Activated naive CD4-positive, alpha-beta T cell treated with anti-CD3 and anti-CD28 coated beads, Interleukin-2, amount 50 U/mL, for 72 hours (primary cell): ENCODE measurements around the gene PRCP. TPM values are rescaled to one million over a fixed set of nuclear protein-coding genes. Genes with fewer than 3 reads are reported as not detected.
A peak's percentile ranks its signal among the peaks of the same experiment; 100 is the strongest.
"Not testable (repeated sequence)": the region's sequence is repeated elsewhere in the genome, so short reads cannot be mapped to it uniquely, and the experiment has no call there.

ENCODE experiments used
- ATAC-seq, 2 donors: fragments of 150-1000 bp; cut with Tn5 transposase; 2 replicates each; pipeline ENCODE4 v1.10.0; 2021; ENCODE audit warnings: mild to moderate bottlenecking in 2 of 2, moderate library complexity in 2 of 2
- DNase-seq, 2 donors: peaks; one replicate each; pipeline ENCODE4 v3.0.0; 2021 to 2022; ENCODE audit warnings: low spot score in 2 of 2
- H3K27ac Mint-ChIP-seq, 2 donors: one replicate each; pipeline ENCODE4 v1.8.0; 2022; ENCODE audit warnings: mild to moderate bottlenecking in 2 of 2, mixed read lengths in 2 of 2
- H3K36me3 Mint-ChIP-seq, 2 donors: one replicate each; pipeline ENCODE4 v1.8.0; 2022; ENCODE audit warnings: mixed read lengths in 2 of 2
- H3K9me3 Mint-ChIP-seq, 2 donors: one replicate each; pipeline ENCODE4 v1.8.0; 2022; ENCODE audit warnings: mixed read lengths in 2 of 2
- total RNA-seq, 2 donors: library from RNA; stranded (reverse); gene quantifications; one replicate each; pipeline ENCODE4 v1.2.3, GENCODE V29; 2022

Gene PRCP
- total RNA-seq, 2 donors from 2014 or later, result 27.8 to 30.0 TPM

GRCh38 chr11:82863209-82863608 lies 37.0 kb downstream of the PRCP start:
- Mint-ChIP-seq H3K9me3 (no peaks in the 10 kb centered on the region), H3K36me3 (no peaks in the 10 kb centered on the region), H3K27ac (no peak overlapping the region)
- peak in 1 of 2 donors; percentile 34 for ATAC-seq
- DNase-seq, result no peak

DNA sequence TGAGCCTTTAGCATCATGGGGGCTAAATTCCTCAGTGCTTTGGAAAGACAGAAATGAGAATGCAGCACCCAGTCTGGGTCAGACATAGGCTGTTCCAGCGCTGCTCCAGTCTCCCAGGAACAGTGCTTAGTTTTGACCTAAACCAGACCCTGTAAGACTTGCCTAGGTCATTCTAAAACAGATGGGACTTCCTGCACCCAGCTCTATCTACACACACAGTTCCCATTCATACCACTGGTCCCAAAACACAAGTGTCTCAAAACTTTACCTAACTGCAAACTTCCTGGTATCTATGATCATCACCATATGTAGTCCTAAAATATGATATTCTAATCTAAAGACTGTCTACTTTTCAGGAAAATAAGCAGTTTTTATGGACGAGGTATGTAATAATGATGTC lies 37.9 kb downstream of the PRCP start:
- no peak for DNase-seq
- ATAC-seq, result no peak
- Mint-ChIP-seq H3K36me3 (no peaks in the 10 kb centered on the region), H3K9me3 (no peaks in the 10 kb centered on the region), H3K27ac (no peak overlapping the region)

GRCh38 chr11:82859750-82860149 lies 40.5 kb downstream of the PRCP start:
- Mint-ChIP-seq H3K27ac (no peak overlapping the region), H3K9me3 (no peaks in the 10 kb centered on the region), H3K36me3 (peaks cover 0 to 5% of the 10 kb centered on the region in 2 donors)
- no peak for DNase-seq
- no peak for ATAC-seq

DNA sequence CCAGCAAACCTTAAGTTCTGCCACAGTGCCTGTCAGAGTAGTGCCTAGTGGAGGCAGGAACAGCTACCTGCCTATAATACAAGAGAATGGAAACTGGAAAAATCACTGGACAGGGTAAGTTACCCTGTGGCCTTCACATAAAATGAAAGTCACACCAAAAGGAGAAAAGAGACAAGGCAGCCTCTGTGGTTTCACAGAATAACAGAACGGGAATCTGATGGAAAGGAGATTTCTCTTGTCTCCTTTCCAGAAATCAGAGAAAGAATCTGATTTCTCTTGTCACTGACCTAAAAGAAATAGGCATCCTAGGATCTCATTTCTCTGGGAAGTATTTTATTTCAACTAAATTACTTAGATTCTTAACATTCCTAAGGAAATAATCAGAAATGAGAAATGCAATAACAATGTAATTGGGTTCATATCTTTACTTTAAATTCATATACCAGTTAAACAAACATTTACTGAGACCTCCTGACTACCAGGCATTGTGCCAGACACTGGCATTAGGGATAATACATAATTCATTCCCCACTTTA lies 41.6 kb downstream of the PRCP start:
- no peak for DNase-seq
- peaks cover 0 to 10% of the 10 kb centered on the region in 2 donors for H3K36me3 Mint-ChIP-seq
- no peaks in the 10 kb centered on the region for H3K9me3 Mint-ChIP-seq
- ATAC-seq, result no peak
- H3K27ac Mint-ChIP-seq, result no peak overlapping the region

DNA sequence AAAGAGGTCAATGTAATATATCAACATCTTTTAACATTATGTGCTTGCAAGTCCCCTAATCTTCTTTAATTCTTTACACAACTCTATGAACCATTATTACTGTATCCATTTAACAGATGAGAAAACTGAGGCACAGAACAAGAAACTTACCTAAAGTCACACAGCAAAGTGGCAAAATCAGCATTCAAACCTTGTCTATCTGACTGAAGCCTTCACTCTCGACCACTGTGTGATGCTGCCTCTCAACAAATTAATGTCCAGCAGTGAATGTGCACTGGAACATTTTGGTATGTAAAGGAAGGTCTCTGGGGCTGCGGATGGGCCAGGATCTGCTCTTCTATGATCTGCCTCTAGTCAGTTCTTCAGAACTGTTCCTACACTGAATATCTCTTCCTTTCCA lies 42.1 kb downstream of the PRCP start:
- ATAC-seq (no peak), DNase-seq (no peak)
- Mint-ChIP-seq H3K36me3 (peaks cover 0 to 10% of the 10 kb centered on the region in 2 donors), H3K27ac (no peak overlapping the region), H3K9me3 (no peaks in the 10 kb centered on the region)

DNA sequence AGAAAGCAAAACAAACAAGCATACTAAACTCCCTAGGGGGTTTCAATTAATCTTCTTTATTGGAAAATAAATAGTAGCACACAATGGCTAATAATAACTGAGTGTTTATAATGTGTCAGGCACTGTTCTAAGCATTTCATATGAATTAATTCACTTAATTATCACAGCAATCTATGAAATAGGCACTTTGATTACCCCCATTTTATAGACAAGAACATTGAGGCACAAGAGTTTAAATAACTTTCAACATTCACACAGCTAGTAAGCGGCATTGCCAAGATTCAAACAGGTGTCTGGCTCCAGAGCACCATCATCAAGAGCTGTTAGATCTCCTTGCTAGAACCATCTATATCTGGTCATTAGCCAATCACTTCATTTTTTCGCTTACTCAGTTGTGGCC lies 43.1 kb downstream of the PRCP start:
- DNase-seq (no peak), ATAC-seq (no peak)
- H3K9me3 Mint-ChIP-seq, result no peaks in the 10 kb centered on the region
- H3K36me3 Mint-ChIP-seq, result peaks cover 0 to 10% of the 10 kb centered on the region in 2 donors
- H3K27ac Mint-ChIP-seq, result no peak overlapping the region

DNA sequence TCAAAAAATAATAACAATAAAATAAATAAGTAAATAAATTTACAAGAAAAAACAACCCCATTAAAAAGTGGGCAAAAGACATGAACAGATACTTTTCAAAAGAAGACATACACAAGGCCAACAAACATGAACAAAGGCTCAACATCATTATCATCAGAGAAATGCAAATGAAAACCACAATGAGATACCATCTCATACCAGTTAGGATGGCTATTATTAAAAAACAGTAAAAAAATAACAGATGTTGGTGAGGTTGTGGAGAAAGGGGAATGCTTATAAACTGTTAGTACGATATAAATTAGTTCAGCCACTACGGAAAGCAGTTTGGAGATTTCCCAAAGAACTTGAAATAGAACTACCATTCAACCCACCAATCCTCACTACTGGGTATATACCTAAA lies 44.6 kb downstream of the PRCP start:
- no peak for DNase-seq
- ATAC-seq, result no peak
- Mint-ChIP-seq H3K36me3 (peaks cover 0 to 10% of the 10 kb centered on the region in 2 donors), H3K9me3 (no peaks in the 10 kb centered on the region), H3K27ac (no peak overlapping the region)

GRCh38 chr11:82854916-82855315 lies 45.3 kb downstream of the PRCP start:
- not testable (repeated sequence) for H3K27ac Mint-ChIP-seq, H3K9me3 Mint-ChIP-seq, ATAC-seq, DNase-seq
- H3K36me3 Mint-ChIP-seq, result peaks cover 0 to 10% of the 10 kb centered on the region in 2 donors

DNA sequence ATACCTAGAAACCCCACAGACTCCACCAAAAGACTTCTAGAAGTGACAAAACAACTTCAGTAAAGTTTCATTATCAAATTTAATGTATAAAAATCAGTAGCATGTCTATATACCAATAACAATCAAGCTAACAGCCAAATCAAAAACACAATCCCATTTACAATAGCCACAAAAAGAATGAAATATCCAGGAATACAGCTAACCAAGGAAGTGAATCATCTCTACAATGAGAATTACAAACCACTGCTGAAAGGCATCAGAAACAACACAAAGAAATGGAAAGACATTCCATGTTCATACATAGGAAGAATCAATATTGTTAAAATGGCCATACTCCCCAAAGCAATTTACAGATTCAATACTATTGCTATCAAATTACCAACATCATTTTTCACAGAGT lies 46.0 kb downstream of the PRCP start:
- DNase-seq (no peak), ATAC-seq (no peak)
- H3K27ac Mint-ChIP-seq, result no peak overlapping the region
- H3K36me3 Mint-ChIP-seq, result peaks cover 0 to 10% of the 10 kb centered on the region in 2 donors
- no peaks in the 10 kb centered on the region for H3K9me3 Mint-ChIP-seq

DNA sequence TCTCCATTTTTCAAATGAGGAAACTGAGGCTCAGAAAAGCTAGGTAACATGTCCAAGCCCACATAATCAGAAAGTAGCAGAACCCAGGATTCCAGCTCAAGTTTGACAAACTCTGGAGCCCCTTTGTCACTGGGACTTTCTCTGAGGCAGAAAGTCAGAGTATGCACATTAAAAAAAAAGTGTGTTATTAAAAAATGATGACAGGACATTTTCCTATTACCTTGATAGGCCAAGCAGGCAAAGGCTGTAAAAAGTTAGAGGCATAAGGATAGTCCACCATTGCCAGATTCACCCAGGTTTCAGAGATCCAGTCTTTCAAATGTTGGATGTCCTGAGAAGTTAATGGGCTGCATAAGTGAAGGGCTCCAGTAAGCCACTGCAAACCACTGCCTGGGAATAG lies 51.4 kb downstream of the PRCP start:
- DNase-seq, result no peak
- Mint-ChIP-seq H3K27ac (no peak overlapping the region), H3K36me3 (no peaks in the 10 kb centered on the region), H3K9me3 (no peaks in the 10 kb centered on the region)
- no peak for ATAC-seq

- DNase-seq (no peak), ATAC-seq (no peak)
- H3K36me3 Mint-ChIP-seq, result peaks cover 0 to 10% of the 10 kb centered on the region in 2 donors
- H3K27ac Mint-ChIP-seq, result peak overlapping the region in 1 of 2 donors; percentile 37
- no peaks in the 10 kb centered on the region for H3K9me3 Mint-ChIP-seq
Measured at GRCh38 chr11:82845356-82846353, 54.6 kb downstream of the PRCP start.

GRCh38 chr11:82843057-82843795 lies 57.0 kb downstream of the PRCP start:
- Mint-ChIP-seq H3K27ac (no peak overlapping the region), H3K9me3 (no peaks in the 10 kb centered on the region), H3K36me3 (peaks cover 0 to 10% of the 10 kb centered on the region in 2 donors)
- ATAC-seq (no peak), DNase-seq (no peak)

GRCh38 chr11:82842019-82842418 lies 58.2 kb downstream of the PRCP start:
- Mint-ChIP-seq H3K27ac (no peak overlapping the region), H3K36me3 (peaks cover 0 to 10% of the 10 kb centered on the region in 2 donors), H3K9me3 (no peaks in the 10 kb centered on the region)
- no peak for ATAC-seq
- DNase-seq, result no peak

DNA sequence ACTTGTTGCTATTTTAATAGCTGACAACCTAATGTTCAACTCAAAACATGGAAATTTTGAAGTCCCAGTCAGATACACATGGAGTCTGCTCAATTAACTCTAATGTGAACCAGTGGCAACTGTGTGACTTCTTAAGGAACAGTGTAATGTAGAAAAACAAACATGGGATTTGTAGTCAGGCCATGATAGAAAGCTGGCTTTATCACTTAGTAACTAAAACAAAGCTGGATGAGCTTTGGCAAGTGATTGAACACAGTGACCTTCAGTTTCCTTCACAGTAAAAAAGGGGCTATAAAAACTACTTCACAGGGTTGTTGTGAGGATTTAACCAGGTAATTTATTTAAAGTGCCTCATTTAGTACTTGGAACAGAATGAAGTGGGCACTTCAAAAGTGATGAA lies 62.6 kb downstream of the PRCP start:
- H3K27ac Mint-ChIP-seq, result no peak overlapping the region
- DNase-seq, result no peak
- ATAC-seq, result no peak
- no peaks in the 10 kb centered on the region for H3K9me3 Mint-ChIP-seq
- H3K36me3 Mint-ChIP-seq, result peaks cover 0 to 21% of the 10 kb centered on the region in 2 donors

DNA sequence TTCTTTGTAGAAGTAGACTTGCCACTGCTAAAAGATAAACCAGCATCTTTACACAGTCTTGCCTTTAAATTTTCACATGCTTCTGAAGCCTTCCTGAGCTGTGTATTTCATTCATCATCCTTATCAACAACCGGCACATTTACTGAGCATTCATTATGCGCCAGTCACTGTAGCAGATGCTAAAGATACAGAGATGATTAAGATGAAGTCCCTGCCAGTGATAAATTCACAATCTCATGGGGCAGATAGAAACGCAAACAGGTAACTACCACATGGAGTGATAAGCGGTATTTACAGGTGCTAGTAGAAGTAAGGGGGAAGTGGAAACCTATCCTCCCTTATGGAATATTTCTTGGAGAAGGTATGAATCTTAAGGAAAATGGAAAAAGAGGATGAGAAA lies 67.2 kb downstream of the PRCP start:
- ATAC-seq, result no peak
- H3K36me3 Mint-ChIP-seq, result peaks cover 0 to 19% of the 10 kb centered on the region in 2 donors

DNA sequence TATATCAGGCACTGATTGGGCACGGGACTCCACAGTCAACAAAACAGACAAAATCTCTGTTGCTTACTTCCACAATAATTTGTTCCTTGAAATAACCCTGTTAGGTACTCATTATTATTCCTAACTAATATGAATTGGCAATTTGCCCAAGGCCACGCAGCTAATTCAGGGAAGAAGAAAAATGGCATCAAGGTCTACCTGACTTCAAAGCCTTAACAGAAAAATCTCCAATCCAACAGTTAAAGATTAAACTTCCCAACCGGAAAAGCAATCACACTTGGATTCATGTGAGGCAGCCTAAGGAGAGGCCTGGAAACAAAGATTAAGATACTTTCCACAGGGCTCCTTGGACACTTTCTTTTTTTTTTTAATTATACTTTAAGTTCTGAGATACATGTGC lies 68.9 kb downstream of the PRCP start:
- H3K9me3 Mint-ChIP-seq, result no peaks in the 10 kb centered on the region
- ATAC-seq, result no peak
- peaks cover 0 to 19% of the 10 kb centered on the region in 2 donors for H3K36me3 Mint-ChIP-seq

More for the DNA sequence above, 67.2 kb downstream of the PRCP start:
- H3K27ac Mint-ChIP-seq, result no peak overlapping the region
- DNase-seq, result no peak
- no peaks in the 10 kb centered on the region for H3K9me3 Mint-ChIP-seq

GRCh38 chr11:82830746-82831145 lies 69.5 kb downstream of the PRCP start:
- DNase-seq (no peak), ATAC-seq (no peak)
- no peaks in the 10 kb centered on the region for H3K9me3 Mint-ChIP-seq
- peaks cover 0 to 19% of the 10 kb centered on the region in 2 donors for H3K36me3 Mint-ChIP-seq
- H3K27ac Mint-ChIP-seq, result no peak overlapping the region

More for the DNA sequence above, 68.9 kb downstream of the PRCP start:
- H3K27ac Mint-ChIP-seq, result no peak overlapping the region
- no peak for DNase-seq
